B cell (primary cell): ENCODE results near the gene ARHGAP26. TPM values are rescaled to one million over a fixed set of nuclear protein-coding genes. Genes with fewer than 3 reads are reported as not detected.

Experiments
- ATAC-seq: fragments of 200-7000 bp; cut with Tn5 transposase; one replicate; pipeline ENCODE4 v1.10.0; 2021; ENCODE audit warnings: low read depth, mild to moderate bottlenecking, moderate number of reproducible peaks, moderate library complexity
- CTCF ChIA-PET: fragments of 350-600 bp; sonication (Branson Sonifier 250); formaldehyde crosslinking; loops from one replicate; lab custom pipeline; 2021; ENCODE audit warnings: antibody characterized with exemption, inconsistent platforms; lab: Charles Lee
- POLR2A ChIA-PET: fragments of 350-600 bp; sonication (Branson Sonifier 250); formaldehyde crosslinking; loops from one replicate; lab custom pipeline; 2021; ENCODE audit warnings: antibody characterized with exemption; lab: Charles Lee
- DNase-seq: peaks from one replicate; pipeline ENCODE4 v3.0.0; 2013
- H2AFZ ChIP-seq: 2 replicates; pipeline ENCODE4 v1.6.1; 2012; ENCODE audit warnings: mild to moderate bottlenecking, low read depth, low read length; ENCODE audit not compliant: insufficient read depth, poor library complexity, severe bottlenecking
- H3K27ac ChIP-seq, 2 donors: 1 replicate in 1 of 2; 2 replicates in 1 of 2; pipeline ENCODE4 v1.5.1; 2012 to 2013; ENCODE audit warnings: low read length in 2 of 2, mild to moderate bottlenecking in 2 of 2, moderate library complexity in 1 of 2
- H3K27me3 ChIP-seq, 4 experiments: fragments of 200-600 bp in 1 of 4; sonication (generic) in 1 of 4; replicated peaks in 1 of 4; 1 replicate in 2 of 4; 2 replicates in 2 of 4; pipeline versions ENCODE4 v1.6.1 to v1.7.0; 2013 to 2016; ENCODE audit warnings: low read length in 3 of 4, mild to moderate bottlenecking in 2 of 4, mixed read lengths in 1 of 4, moderate library complexity in 1 of 4; ENCODE audit not compliant: insufficient read depth in 4 of 4, control insufficient read depth in 3 of 4; ENCODE audit errors: control extremely low read depth in 1 of 4
- H3K36me3 ChIP-seq, 2 experiments: replicated peaks in 1 of 2; 1 replicate in 1 of 2; 2 replicates in 1 of 2; pipeline versions ENCODE4 v1.6.1 to v1.7.1; 2013; ENCODE audit warnings: low read length in 1 of 2; ENCODE audit not compliant: insufficient read depth in 2 of 2, control insufficient read depth in 1 of 2; ENCODE audit errors: control extremely low read depth in 1 of 2, extremely low read depth in 1 of 2
- H3K4me1 ChIP-seq, 2 donors: fragments of 200-600 bp in 1 of 2; sonication (generic) in 1 of 2; 1 replicate in 1 of 2; 2 replicates in 1 of 2; pipeline versions ENCODE4 v1.5.1 to v1.6.1; 2013 to 2017; ENCODE audit warnings: low read length in 2 of 2; ENCODE audit not compliant: control insufficient read depth in 2 of 2, insufficient read depth in 2 of 2
- H3K4me2 ChIP-seq: replicated peaks from 2 replicates; pipeline ENCODE3; 2012; ENCODE audit warnings: mild to moderate bottlenecking, low read depth, low read length; ENCODE audit not compliant: poor library complexity, severe bottlenecking
- H3K4me3 ChIP-seq, 5 experiments: fragments of 200-600 bp in 1 of 5; sonication (generic) in 1 of 5; 1 replicate in 3 of 5; 2 replicates in 2 of 5; pipeline versions ENCODE4 v1.5.1 to v1.7.0; 2011 to 2016; ENCODE audit warnings: low read length in 4 of 5, mild to moderate bottlenecking in 4 of 5, low read depth in 2 of 5, control low read depth in 1 of 5, moderate library complexity in 1 of 5; ENCODE audit not compliant: insufficient read depth in 1 of 5; ENCODE audit errors: control extremely low read depth in 1 of 5, extremely low read depth in 1 of 5
- H3K79me2 ChIP-seq: fragments of 200-600 bp; sonication (generic); one replicate; pipeline ENCODE4 v1.6.0; 2016; ENCODE audit warnings: low read length; ENCODE audit not compliant: control insufficient read depth, insufficient read depth
- H3K9ac ChIP-seq: fragments of 200-600 bp; sonication (generic); 2 replicates; pipeline ENCODE4 v1.6.1; 2017; ENCODE audit warnings: mild to moderate bottlenecking, low read length, moderate library complexity
- H3K9me3 ChIP-seq, 3 donors: one replicate each; pipeline versions ENCODE4 v1.6.1 to v1.7.1; 2013; ENCODE audit warnings: low read length in 2 of 3; ENCODE audit not compliant: control insufficient read depth in 2 of 3, insufficient read depth in 1 of 3; ENCODE audit errors: control extremely low read depth in 1 of 3
- H4K20me1 ChIP-seq: 2 replicates; pipeline ENCODE4 v1.6.0; 2012; ENCODE audit warnings: mild to moderate bottlenecking, low read length; ENCODE audit not compliant: insufficient read depth, control insufficient read depth, poor library complexity, severe bottlenecking
- H3K27ac Mint-ChIP-seq: one replicate; pipeline ENCODE4 v1.8.0; 2021; ENCODE audit warnings: mixed read lengths
- H3K27me3 Mint-ChIP-seq: one replicate; pipeline ENCODE4 v1.8.0; 2021; ENCODE audit warnings: mixed read lengths
- H3K4me1 Mint-ChIP-seq: one replicate; pipeline ENCODE4 v1.8.0; 2021; ENCODE audit warnings: mixed read lengths
- H3K4me3 Mint-ChIP-seq: one replicate; pipeline ENCODE4 v1.8.0; 2021; ENCODE audit warnings: mixed read lengths
- H3K9me3 Mint-ChIP-seq: one replicate; pipeline ENCODE4 v1.8.0; 2022; ENCODE audit warnings: mixed read lengths; ENCODE audit not compliant: insufficient read depth
- EZH2 ChIP-seq: IDR thresholded peaks from 2 replicates; pipeline ENCODE4 v1.6.1; 2012; ENCODE audit warnings: borderline replicate concordance, low read depth, mild to moderate bottlenecking, moderate library complexity, low read length; ENCODE audit not compliant: insufficient read depth, poor library complexity, severe bottlenecking
- WGBS: methylation state at CpG from one replicate; pipeline ENCODE4 v1.1.5; 2013; ENCODE audit warnings: missing lambda C conversion rate; ENCODE audit not compliant: insufficient coverage; 5-methylcytosine and 5-hydroxymethylcytosine counted together
- intact Hi-C: fragments of 100-400 bp; cut with micrococcal nuclease; formaldehyde crosslinking; loops from one replicate; pipeline ENCODE4 v1.10.0; 2022
- polyA plus RNA-seq: library from polyadenylated mRNA; depleted of rRNA; stranded (reverse); fragments of >200 nt; gene quantifications from 2 replicates; pipeline ENCODE4 v1.2.3, GENCODE V29; 2012
- total RNA-seq, 2 donors: library from RNA; stranded (reverse); fragments of 120-200 nt in 1 of 2; gene quantifications; 1 replicate in 1 of 2; 2 replicates in 1 of 2; pipeline versions ENCODE4 v1.2.3 to v1.2.4, GENCODE V29; 2013 to 2022
- TF ChIP-seq, protein P1 (sequence below): fragments of 200-600 bp; IDR thresholded peaks from one replicate; pipeline ENCODE4 v1.8.0; 2022; ENCODE audit warnings: antibody characterized with exemption, mild to moderate bottlenecking

The ARHGAP26 gene
- total and polyA plus RNA-seq, 2 donors (not counting 1 experiment from before 2014, with no cell fraction given): 1.8 to 22.5 TPM

DNA sequence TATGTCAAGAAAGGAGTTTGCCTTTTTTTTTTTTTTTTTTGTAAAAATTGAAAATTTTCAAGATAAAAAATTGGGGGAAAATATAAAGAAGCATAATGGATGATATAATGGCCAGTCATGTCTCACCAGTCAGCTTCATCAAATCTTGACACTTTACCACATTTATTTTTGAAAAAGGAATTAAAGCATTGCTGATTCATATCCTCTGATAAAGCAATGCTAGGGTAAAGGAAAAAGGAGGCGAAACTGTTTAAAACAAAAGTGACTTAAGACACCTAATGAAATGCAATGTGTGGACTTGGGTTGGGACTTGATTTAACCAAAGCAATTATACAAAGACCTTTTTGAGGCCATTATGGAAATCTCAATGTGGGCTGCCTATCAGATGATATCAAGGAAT lies 208.5 kb downstream of the ARHGAP26 start:
- no peaks in the 10 kb centered on the region for H3K9me3 ChIP-seq
- H3K36me3 ChIP-seq: no peaks in the 10 kb centered on the region
- Mint-ChIP-seq H3K4me1 (peaks cover 11% of the 10 kb centered on the region), H3K27ac (no peak overlapping the region), H3K4me3 (no peak overlapping the region), H3K27me3 (no peaks in the 10 kb centered on the region), H3K9me3 (no peaks in the 10 kb centered on the region)
- no peak overlapping the region for H3K27ac ChIP-seq
- no CpG with 5 or more reads among the region's 1 CpG for WGBS
- intact Hi-C loops: no loop called here
- TF ChIP-seq, protein P1, sequence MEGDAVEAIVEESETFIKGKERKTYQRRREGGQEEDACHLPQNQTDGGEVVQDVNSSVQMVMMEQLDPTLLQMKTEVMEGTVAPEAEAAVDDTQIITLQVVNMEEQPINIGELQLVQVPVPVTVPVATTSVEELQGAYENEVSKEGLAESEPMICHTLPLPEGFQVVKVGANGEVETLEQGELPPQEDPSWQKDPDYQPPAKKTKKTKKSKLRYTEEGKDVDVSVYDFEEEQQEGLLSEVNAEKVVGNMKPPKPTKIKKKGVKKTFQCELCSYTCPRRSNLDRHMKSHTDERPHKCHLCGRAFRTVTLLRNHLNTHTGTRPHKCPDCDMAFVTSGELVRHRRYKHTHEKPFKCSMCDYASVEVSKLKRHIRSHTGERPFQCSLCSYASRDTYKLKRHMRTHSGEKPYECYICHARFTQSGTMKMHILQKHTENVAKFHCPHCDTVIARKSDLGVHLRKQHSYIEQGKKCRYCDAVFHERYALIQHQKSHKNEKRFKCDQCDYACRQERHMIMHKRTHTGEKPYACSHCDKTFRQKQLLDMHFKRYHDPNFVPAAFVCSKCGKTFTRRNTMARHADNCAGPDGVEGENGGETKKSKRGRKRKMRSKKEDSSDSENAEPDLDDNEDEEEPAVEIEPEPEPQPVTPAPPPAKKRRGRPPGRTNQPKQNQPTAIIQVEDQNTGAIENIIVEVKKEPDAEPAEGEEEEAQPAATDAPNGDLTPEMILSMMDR: no peak
- TF ChIP-seq EZH2: no peak
- DNase-seq (no peak), ATAC-seq (no peak)
- H3K27me3 ChIP-seq: no peaks in the 10 kb centered on the region
- no peak overlapping the region for H3K4me2 ChIP-seq
- no peak overlapping the region for H2AFZ ChIP-seq
- peaks cover 6 to 7% of the 10 kb centered on the region in 2 donors for H3K4me1 ChIP-seq
- no peaks in the 10 kb centered on the region for H3K79me2 ChIP-seq
- H3K4me3 ChIP-seq: no peak overlapping the region
- ChIA-PET CTCF (no interaction called here), POLR2A (no interaction called here)
- H4K20me1 ChIP-seq: no peaks in the 10 kb centered on the region
- H3K9ac ChIP-seq: no peak overlapping the region

DNA sequence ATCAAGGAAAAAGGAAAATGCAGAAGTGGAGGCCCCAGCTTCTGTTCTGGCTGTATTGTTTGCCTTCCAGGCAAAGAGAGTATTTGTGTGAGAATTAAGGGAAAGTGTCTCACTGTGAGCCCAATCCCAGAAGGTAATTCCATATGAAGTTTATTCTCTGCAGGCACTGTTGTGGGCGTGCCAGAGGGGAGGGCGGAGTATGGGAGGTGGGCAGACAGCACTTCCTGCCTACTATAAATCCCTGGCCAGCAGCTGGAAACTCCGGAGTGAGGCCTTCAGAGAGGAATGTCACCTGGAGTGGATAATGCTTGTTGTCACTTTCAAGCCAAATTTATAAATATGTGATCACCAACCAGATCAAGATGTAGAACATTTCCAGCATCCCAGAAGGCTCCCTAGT lies 209.5 kb downstream of the ARHGAP26 start:
- H3K4me3 ChIP-seq: no peak overlapping the region
- H3K9me3 ChIP-seq: no peaks in the 10 kb centered on the region
- H3K4me1 ChIP-seq: peaks cover 6 to 7% of the 10 kb centered on the region in 2 donors
- POLR2A ChIA-PET: no interaction called here
- no peak for DNase-seq
- no peaks in the 10 kb centered on the region for H3K27me3 Mint-ChIP-seq
- peaks cover 13% of the 10 kb centered on the region for H3K4me1 Mint-ChIP-seq
- intact Hi-C loops: no loop called here
- no peak overlapping the region for H3K27ac ChIP-seq
- ATAC-seq: no peak
- no peaks in the 10 kb centered on the region for H3K27me3 ChIP-seq
- no peaks in the 10 kb centered on the region for H3K79me2 ChIP-seq
- H3K27ac Mint-ChIP-seq: no peak overlapping the region
- 100% methylated on average over 2 of the region's 3 CpGs for WGBS
- H3K9ac ChIP-seq: no peak overlapping the region
- no peak overlapping the region for H3K4me3 Mint-ChIP-seq
- H2AFZ ChIP-seq: no peak overlapping the region
- CTCF ChIA-PET: no interaction called here
- no peak for TF ChIP-seq EZH2
- TF ChIP-seq, protein P1: no peak
- no peak overlapping the region for H3K4me2 ChIP-seq
- no peaks in the 10 kb centered on the region for H3K9me3 Mint-ChIP-seq
- no peaks in the 10 kb centered on the region for H3K36me3 ChIP-seq
- H4K20me1 ChIP-seq: no peaks in the 10 kb centered on the region
